HG02884 (cell line): ENCODE results near the gene IP6K3.

ENCODE experiments used
- ATAC-seq: cut with Tn5 transposase; IDR thresholded peaks from one replicate; pipeline ENCODE4 v1.9.1; 2021; ENCODE audit warnings: mild to moderate bottlenecking, moderate library complexity; ENCODE audit not compliant: unreplicated experiment

Gene IP6K3

GRCh38 chr6:33679761-33680160 lies 66.9 kb downstream of the IP6K3 start:
- ATAC-seq: no peak

- no peak for ATAC-seq
Measured at GRCh38 chr6:33678932-33679490, 67.7 kb downstream of the IP6K3 start.

- no peak for ATAC-seq
Measured at GRCh38 chr6:33678233-33678931, 68.3 kb downstream of the IP6K3 start.

DNA sequence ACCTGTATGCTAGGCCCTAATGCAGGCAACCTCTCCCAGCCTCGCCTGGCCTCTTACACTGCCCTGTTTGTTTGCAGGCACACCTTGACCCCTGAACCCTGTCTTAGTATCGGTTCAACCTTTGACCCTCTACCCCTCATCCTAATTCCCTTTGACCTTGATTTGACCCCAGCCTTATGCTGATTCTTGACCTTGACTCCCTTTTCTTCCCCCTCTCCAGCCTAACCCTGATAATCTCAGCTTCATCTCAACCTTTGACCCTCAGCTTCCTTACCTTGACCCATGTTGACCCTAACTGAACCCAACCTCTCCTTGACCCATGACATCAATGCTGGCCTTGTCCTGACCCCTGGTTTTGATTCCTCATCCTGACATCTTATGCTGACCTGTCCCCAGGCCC lies 69.0 kb downstream of the IP6K3 start:
- no peak for ATAC-seq

GRCh38 chr6:33677143-33677660 lies 69.5 kb downstream of the IP6K3 start:
- ATAC-seq: no peak

GRCh38 chr6:33676416-33677142 lies 70.1 kb downstream of the IP6K3 start:
- no peak for ATAC-seq

DNA sequence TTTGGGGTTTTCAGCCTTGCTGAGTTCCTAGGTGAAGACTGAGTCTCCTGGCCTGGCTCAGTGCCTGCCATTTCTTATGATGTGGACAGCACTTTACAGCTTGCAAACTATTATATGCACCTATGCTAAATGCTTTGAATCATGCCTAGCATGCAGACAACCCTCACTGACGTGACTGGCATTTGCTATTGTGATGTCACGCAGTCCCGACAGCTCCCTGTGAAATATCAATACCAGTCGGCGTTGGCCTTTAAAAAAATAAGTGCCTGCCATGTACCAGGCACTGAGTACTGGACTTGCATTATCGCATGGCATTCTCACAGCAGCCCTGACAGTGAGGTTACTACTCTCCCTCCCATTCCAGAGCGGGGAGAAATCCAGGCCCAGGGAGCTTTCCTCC lies 70.7 kb downstream of the IP6K3 start:
- ATAC-seq: no peak

GRCh38 chr6:33673851-33674250 lies 72.9 kb downstream of the IP6K3 start:
- ATAC-seq: no peak

- ATAC-seq: no peak
Measured at GRCh38 chr6:33672808-33673207, 73.9 kb downstream of the IP6K3 start.

GRCh38 chr6:33671744-33672072 lies 75.0 kb downstream of the IP6K3 start:
- ATAC-seq: no peak
